GM19372 (cell line): ENCODE results near the gene DGAT2.
"Not testable (repeated sequence)": the region's sequence is repeated elsewhere in the genome, so short reads cannot be mapped to it uniquely, and the experiment has no call there.

Experiments
- ATAC-seq: cut with Tn5 transposase; IDR thresholded peaks from one replicate; pipeline ENCODE4 v1.9.1; 2021; ENCODE audit warnings: mild to moderate bottlenecking, low read depth, moderate library complexity; ENCODE audit not compliant: unreplicated experiment

The DGAT2 gene

DNA sequence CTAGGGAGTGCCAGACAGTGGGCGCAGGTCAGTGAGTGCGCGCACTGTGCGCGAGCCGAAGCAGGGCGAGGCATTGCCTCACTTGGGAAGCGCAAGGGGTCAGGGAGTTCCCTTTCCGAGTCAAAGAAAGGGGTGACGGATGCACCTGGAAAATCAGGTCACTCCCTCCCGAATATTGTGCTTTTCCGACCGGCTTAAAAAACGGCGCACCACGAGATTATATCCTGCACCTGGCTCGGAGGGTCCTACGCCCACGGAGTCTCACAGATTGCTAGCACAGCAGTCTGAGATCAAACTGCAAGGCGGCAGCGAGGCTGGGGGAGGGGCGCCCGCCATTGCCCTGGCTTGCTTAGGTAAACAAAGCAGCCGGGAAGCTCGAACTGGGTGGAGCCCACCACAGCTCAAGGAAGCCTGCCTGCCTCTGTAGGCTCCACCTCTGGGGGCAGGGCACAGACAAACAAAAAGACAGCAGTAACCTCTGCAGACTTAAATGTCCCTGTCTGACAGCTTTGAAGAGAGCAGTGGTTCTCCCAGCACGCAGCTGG lies 19.8 kb upstream of the DGAT2 start:
- ATAC-seq = not testable (repeated sequence)

DNA sequence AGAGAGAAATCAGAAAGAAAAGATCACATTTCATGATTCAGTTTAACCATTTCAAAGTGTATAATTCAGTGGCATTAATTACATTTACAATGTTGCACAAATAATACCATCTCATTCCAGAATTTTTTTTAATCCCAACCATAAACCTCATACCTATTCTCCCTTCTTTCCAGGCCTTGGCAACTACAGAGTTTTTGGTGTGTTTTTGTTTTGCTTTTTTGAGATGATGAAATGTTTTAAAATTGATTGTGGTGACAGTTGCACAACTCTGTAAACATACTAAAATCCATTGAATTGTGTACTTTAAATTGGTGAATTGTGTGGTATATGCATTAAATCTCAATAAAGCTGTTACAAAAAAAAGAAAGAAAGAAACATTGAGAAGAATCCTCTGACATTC lies 13.6 kb upstream of the DGAT2 start:
- ATAC-seq = not testable (repeated sequence)

DNA sequence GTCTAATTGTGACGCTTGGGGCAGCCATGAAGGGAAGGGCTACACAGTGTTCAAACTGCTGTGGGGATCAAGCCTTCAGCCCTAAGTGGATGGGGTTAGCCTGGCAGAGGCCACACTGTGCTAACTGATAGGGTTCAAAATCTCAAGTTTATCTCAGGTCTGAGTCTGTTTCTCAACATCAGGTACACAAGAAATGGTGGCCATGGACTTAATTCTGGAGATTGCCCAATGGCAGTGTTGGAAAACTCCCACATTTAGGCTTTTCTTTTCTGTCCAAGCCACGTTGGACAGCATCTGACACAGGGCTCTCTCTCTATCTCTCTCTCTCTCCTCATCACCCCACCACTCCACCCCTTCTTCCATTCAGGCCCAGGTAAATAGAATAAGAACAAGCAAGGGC lies 10.9 kb upstream of the DGAT2 start:
- ATAC-seq = no peak

DNA sequence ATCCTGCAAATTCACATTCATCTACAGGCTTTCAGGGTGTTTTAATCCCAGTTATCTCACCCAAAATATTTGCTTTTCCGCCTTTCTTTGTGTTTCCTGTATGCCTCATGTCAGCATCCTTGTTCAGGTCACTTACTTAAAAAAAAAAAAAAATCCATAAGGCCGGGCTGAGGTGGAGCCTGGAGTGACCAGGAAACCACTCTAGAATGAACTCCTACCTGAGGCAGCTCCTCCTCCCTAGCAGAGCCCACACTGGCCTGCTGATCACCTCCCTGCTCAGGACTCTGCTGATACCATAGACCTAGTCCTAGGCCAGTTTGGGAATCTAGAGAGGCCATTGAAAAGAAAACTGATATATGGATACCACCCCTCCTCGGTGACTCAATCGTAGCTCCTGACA lies 8.7 kb upstream of the DGAT2 start:
- no peak for ATAC-seq

DNA sequence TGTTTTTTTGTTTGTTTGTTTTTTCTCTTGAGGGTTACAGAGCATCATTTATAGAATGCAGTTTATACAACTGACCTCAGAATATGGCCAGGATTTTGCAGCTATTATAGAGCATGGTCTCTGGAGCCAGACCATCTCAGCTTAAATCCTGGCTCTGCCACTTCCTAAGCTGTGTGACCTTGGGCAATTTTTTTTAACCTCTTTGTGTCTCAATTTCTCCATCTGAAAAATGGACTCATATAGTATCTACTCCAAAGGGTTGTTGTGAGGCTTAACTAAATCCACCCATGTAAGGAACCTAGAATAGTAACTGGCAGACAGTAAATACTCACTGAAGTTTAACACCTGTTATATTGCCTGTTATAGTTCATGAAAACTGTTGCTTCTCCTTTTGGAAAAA lies 8.3 kb upstream of the DGAT2 start:
- no peak for ATAC-seq

DNA sequence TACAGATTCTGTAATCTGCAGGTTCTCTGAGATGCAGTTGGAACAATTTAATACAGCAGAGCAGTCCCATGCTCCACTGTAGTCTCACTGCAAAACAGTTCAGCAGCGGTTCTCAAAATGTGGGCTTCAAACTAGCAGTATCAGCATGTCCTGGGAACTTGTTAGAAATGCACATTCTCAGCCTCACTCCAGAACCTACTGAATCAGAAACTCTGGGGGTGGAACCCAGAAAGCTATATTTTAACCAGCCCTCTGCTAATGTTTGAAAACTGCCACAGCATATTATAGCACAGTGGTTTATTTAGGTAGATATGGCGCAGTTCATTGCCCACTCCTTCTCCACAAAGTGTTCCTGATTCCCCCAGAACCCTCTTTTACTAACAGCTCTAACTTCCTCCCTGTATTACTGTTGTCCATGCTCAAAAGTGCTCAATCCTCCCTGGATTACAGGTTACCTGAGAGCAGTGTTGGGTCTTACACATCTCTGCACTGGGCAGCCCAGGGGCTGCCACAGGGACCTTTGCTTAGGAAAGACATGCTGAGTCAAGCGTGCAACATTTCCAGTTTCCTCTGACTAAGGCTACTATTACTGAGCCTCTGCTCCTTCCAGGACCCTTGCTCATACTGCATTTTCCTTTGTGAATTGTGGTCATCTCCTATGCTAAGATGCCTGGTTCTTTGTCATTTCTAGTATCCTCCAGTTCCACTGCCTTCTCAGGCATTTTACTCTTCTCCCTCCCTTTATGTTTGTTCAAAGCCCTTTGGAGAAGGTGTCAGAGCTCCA lies 7.7 kb upstream of the DGAT2 start:
- no peak for ATAC-seq

DNA sequence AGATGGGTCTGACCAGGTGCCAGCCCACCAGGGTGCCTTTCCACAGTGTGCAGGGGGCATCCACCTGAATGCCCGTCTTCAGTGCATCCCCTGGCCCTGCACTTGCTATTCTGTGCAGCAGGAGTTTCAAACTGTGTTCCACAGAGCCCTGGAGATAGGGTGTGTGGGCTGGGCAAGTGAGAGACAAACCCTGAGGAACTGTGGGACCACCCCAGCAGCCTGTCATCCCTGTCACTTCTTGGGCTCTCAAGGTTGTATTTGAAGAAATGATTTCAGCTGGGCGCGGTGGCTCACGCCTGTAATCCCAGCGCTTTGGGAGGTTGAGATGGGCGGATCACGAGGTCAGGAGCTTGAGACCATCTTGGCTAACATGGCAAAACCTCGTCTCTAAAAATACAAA lies 6.4 kb upstream of the DGAT2 start:
- ATAC-seq = no peak

DNA sequence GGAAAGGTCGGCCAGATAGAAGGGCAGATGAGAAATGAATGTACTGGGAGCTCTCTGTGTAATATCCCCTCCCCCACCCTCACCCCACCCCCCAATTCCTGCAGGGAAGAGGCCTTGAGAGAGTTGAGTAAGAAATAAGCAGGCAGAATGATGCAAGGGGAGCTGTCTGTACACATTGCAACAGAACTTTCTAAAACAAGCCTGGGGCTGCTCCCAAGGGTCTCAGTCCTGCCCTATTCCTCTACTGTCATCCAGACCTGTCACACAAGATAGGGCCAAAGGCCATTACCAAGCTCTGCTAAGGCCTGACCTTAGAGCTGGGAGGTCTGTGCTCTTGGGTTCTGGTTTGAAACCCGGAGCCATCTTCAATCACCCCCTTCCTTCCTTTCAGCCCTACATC lies 5.7 kb upstream of the DGAT2 start:
- ATAC-seq = no peak

DNA sequence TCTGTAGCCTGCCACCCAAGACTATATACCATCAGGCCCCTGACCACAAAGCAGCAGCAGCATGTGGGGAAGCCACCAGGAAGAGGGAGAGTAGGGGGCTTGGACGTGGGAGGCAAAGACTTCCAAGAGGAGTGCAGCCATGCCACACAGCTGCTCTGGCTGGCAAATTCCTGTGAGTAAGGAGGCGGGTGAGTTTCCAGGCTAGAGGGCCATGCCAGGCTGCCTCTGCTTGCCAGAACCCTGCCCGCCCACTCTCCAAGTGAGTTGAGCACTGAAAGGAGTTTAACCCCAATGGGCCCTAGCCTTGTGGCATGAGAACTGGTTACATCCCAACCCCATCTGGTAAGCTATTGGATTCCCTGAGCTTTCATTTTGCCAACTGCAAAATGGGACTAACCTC lies 4.7 kb upstream of the DGAT2 start:
- no peak for ATAC-seq

DNA sequence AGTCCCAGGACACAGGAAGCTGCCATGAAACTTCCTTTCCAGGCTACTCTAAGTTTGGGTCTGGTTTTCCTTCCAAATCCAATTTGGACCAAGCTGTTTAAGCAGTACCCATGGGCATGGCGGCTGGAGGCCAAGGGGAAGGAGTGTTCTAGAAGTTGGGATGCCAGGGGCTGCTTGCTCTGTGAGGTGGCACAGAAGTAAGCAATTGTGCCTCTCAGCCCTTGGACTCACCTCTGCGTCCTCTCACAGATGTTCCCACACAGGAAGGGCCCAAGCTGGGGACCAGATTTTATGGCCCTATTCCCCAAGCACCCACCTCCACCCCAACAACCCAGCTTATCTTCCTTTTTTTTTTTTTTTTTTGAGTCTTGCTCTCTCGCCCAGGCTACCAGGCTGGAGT lies 3.5 kb upstream of the DGAT2 start:
- ATAC-seq = no peak

DNA sequence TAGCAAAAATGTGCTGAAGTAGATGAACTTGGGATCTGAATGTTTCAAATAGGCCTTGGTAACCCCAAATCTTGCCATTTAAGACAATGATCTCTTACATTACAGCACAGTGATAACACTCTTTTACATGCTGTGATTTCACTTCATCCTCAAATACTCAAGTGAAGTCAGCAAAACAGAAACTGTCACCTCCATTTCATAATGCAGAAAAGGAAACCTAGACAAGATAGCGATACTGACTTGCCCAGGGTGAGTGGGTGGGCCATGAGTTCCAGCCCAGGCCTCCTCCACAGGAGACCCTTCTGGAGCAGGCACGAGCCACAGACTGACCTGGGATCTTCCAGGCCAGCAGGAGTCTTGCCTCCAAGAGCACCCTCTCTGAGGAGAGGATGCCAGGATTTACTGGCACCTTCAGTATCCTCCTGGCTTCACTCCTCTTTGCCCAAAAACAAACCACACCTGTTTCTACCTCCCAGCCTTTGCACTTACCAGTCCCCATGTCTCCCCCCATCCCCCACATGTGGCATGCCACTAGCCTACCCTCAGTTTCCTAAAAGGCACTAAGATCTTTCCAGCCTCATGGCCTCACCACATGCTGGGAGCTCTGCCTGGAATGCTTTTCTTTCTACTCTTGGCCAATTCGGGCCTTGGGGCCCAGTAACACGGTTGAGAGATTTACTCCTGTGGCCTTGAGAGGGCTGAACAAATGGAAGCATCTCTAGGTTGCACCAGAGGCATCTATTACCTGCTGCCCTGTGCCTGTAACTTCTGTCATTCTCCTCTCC lies 1.9 kb upstream of the DGAT2 start:
- no peak for ATAC-seq

DNA sequence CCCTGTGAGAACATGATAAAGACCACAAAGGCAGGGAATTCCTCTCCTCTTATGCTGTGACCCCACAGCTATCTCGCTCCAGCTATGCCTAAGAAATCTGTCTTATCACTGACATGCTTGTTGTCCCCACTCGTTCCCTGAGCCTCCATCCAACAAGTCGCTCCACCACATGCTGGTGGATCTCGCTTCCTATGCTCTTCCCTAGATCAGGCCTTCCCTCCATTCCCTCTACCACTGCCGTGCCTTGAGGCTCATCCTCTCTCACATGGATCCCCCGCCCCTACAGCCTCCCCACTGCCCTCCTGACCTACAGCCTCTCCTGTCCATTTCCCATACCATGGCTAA lies 1.4 kb upstream of the DGAT2 start:
- no peak for ATAC-seq

DNA sequence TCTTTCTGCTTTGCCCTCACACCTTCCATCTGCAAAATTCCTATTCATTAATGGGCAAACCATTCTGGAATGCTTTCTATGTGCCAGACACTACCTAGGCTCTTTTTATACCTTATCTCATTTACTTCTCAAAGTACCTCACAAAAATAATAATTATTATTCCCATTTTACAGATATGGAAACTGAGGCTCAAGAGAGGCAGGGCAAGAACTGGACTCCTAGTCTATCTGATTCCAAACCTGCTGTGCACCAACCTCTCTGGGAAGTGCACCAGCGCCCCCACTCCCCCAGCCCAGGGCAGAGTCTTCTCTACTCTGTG lies 826 bp upstream of the DGAT2 start:
- ATAC-seq = no peak

DNA sequence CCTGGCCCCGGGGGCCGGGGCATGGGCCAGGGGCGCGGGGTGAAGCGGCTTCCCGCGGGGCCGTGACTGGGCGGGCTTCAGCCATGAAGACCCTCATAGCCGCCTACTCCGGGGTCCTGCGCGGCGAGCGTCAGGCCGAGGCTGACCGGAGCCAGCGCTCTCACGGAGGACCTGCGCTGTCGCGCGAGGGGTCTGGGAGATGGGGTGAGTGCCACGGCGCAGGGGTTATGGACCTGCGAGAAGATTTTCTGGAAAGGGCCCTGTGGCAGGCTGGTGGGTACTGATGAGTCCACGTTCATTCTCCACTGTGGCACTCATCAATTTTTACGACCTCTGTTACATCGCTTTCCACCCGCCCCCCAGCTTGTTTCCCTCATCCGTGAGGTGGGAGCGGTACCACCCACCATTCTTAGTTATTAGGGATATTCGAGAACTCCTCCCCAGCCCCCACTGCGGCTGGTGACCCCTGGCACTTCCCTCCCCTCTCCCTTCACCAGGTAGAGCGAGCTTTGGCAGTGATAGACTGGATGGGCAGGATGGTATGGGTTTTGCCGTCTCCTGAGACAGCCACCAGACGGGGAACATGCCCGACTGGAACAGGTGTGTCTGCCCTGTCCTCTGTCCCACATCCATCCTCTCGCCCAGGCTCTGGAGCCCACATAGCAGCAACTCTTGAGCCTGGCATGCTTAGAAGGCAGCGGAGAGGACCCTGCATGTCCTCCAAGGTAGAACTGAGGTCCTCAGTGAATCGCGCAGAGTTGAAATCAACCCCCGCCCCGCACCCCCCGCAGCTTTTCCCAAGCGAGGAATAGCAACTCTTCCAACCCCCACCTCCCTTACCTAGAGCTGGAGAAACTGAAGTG lies 562 bp downstream of the DGAT2 start:
- ATAC-seq = peak; percentile 12

DNA sequence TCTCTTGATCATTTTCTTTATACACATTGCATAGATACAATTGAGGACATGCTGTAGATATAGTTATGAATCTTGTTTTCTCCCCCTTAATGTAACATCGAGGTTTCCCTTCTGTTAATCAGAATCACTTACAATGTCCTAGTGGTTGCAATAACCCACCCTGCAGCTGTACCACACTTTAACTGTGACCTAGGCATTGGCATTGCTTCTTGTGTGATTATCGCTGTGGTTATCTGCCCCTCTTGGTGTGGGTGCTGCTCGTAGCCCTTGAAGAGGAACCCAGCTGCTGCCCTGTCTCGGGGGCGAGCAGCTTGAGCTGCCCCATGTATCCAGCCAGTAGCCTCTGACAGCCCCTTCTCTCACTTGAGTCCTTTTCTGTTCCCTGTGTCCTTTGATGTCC lies 1.5 kb downstream of the DGAT2 start:
- ATAC-seq = no peak

DNA sequence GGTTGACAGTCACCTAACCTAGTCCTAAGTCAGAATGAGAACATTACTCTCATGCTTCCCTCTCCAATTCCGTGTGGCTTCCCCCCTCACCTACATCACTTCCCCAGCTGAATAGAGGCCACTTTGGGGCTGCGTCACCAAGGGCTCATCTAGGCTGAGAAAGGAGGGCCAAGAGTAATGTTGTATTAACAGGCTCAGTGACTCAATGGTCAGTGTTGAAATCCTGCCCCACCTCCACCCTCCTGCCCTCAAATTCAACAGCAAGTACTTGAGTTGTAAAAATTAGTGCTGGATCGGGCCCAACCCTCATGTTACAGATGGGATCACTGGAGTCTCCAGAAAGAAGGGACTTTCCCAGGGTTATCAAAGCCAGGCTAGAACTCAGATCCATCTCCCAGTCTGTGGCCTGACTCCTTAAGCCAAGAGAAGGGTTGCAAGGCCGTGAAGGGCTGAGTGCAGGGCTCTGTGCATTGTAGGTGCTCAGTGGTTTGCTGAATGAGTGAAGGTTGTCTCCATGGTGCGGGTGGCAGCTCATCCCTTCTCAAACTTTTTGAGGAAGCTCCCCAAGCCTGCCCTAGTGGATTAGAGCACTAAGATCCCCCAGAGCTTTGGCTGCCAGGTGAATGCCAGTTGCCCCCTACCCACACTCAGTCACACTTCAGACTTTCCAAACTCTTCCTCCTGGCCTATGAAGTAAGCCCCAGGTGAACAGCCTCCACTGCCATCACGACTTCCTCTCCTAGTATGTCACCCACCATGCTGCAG lies 3.2 kb downstream of the DGAT2 start:
- ATAC-seq = no peak

DNA sequence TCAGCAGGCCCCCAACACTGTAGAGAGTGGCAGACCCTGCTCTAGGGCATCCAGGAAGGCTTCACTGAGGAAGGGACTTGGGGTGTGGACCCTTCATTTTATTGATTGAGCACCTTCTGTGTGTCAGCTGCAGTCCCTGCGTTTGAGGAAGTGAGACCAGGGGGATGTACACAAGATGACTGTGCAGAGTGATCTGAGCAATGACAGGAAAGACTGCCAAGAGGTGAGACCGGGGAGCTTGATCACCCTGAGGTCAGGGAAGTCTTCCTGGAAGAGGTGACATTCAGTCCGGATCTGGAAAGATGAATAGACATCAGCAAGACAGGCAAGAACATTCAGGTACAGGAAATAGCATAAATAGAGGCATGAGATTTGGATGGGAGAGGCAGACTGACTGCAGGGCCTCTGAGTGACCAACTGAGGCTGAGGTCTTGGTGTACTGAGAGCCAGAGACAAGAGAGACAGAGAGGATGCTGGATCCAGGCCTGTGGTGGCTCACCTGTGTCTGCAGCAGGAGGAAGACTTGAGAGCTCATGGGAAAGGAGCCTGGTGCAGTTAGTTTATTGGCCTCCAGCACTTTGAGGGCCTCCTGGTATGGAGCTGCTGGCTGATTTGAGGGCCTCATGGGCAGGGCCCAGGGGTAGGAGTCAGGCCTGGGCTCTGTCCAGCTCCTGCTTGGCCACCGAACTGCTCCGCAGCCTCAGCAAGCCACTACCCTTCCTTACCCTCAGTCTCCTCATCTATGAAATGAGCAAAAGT lies 5.2 kb downstream of the DGAT2 start:
- peak; percentile 83 for ATAC-seq

DNA sequence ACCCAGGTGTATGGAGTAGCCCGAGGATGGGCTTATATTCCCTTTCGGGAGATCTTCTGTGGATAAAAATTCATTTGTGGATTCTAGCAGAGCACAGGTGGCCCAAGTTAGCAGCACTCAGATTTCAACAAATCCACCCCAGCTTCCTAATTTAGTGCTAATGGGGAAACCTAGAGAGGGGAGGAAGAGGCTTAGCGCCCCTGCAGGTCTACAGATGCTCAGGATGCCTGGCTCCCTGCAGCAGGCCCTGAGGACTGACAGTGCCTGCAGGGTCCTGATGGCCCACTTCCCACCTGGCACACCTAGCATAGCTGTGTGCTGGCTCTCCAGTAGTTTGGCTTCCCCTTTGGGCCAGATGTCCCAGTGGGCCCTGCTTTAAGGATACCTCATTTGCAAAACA lies 6.5 kb downstream of the DGAT2 start:
- no peak for ATAC-seq

DNA sequence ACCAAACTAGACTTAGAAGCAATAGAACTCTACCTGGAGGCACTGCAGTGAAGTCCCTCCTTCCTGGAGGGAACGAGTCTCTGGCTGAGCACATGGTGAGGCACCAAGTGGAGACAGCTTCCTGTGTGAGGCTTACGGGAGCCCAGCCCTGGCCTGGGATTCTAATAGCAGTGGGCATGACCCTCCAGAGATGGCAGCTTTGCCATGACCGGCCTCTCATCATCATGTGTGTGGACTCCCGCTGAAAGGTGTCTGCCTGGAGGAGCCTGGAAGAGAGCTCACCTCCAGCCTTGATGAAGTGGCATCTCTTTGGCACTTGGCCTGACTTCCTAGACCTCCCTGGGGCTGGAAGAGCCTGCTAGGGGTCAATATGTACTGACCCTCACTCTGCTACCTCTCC lies 8.0 kb downstream of the DGAT2 start:
- no peak for ATAC-seq
